GM12892 (cell line): ENCODE results near the gene MYOG.

ENCODE experiments used
- POLR2A ChIP-seq: IDR thresholded peaks from 2 replicates; pipeline ENCODE4 v1.6.1; 2011; ENCODE audit warnings: low read depth, low read length, control low read depth
- POLR2AphosphoS5 ChIP-seq: IDR thresholded peaks from 2 replicates; pipeline ENCODE4 v1.6.1; 2011; ENCODE audit warnings: low read depth, low read length, control low read depth
- TAF1 ChIP-seq: IDR thresholded peaks from 2 replicates; pipeline ENCODE4 v1.6.1; 2011; ENCODE audit warnings: low read depth, mild to moderate bottlenecking, control low read depth, low read length, borderline replicate concordance

GRCh38 chr1:203072002-203072602, 13.7 kb downstream of the MYOG start:
- TF ChIP-seq POLR2A (no peak), POLR2AphosphoS5 (no peak), TAF1 (no peak)
